IPS-11a (cell line): ENCODE results near the gene MRPL14.

ENCODE experiments used
- H3K4me3 ChIP-seq: one replicate; pipeline ENCODE4 v1.5.1; 2013; ENCODE audit warnings: low read depth, low read length, control low read depth

The MRPL14 gene

GRCh38 chr6:44067173-44068139 is 59.8 kb downstream of the MRPL14 start:
- no peak overlapping the region for H3K4me3 ChIP-seq

- H3K4me3 ChIP-seq = no peak overlapping the region
These were observed 60.7 kb downstream of the MRPL14 start for GRCh38 chr6:44066394-44067172.

GRCh38 chr6:44065443-44066140 is 61.7 kb downstream of the MRPL14 start:
- no peak overlapping the region for H3K4me3 ChIP-seq

DNA sequence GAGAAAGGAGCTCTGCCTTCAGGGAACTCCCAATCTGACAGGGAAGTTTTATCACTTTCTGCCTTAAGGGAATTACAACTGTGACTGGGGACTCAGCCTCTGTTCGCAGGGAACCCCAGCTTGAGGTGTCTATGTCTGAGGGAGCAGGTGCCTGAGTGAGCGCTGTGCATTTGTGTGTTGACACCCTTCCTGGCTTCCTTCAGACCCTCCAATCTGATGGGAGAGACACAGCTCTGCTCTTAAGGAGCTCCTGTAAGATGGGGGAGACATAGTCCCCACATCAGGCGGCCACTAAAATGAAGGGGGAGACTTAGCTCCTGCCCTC is 62.3 kb downstream of the MRPL14 start:
- no peak overlapping the region for H3K4me3 ChIP-seq

DNA sequence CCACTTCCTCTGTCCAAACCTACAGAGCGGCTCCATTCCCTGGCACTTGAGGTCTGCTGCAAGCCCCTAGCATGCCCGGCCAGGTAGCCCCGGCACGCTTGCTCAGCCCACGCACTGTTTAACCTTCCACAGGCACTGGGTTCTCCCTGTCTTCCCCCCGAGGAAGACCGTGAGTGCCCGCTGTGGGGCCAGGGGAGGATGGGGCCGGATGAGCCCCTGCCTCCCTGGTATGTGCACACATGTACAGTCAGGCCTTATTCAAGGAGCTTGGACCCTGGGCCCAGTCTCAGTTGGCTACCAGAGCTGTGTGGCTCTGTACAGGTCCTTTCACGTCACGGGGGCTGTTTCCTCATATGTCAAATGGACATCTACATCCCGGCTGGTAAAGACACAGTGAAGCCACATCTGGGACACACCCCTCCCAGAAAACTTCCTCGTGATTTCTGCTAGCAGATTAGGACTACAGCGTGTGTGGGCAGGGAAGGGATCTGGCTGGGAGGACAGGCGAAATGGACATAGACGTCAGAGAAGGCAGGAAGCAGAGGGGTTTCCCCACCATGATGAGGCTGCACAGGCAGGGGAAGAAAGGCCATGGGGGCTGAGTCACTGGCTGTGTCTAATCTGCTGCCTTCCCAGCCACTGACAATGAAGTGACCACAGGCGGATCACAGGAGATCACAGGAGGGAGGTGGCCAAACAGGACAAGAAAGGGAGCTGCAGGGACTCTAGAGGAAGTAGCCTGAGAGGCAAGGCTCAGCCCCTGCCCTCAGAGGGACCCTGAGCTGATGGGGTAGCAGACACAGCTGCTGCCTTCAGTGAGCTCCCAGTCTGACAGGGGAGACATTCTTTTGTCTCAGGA is 62.9 kb downstream of the MRPL14 start:
- no peak overlapping the region for H3K4me3 ChIP-seq

DNA sequence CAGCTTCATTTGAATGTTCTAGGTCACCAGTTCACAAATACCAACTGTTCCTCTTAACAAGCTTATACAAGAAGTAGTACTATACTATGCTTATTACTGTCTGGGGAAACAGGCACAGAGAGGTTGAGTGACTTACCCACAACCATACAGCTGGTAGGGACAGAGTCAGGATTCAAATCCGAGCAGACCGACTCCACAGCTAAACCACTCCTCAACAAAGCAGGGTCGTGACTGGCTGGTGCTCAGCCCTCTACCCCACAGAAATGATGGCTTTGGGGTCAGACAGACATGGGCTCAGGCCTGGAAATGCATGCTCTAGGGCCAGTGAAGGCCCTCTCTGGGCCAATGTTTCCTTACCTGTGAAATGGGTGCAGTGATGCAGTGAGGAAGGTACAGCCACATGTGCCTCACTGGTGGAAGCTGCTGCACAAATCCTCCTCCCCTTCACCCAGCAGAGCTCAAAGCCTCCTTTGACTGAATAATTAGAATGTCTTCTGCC is 63.6 kb downstream of the MRPL14 start:
- H3K4me3 ChIP-seq = no peak overlapping the region
